Stimulated activated CD4-positive, alpha-beta T cell treated with anti-CD3 and anti-CD28 coated beads, Interleukin-1b, Interleukin-23, amount 100 ng/mL, for 4 hours (primary cell): ENCODE data around the gene GNLY.
A peak's percentile ranks its signal among the peaks of the same experiment; 100 is the strongest.

Experiments used
- DNase-seq, 2 donors: peaks; one replicate each; pipeline ENCODE4 v3.0.0-alpha.2; 2020; ENCODE audit warnings: low read depth in 2 of 2

The GNLY gene

DNA sequence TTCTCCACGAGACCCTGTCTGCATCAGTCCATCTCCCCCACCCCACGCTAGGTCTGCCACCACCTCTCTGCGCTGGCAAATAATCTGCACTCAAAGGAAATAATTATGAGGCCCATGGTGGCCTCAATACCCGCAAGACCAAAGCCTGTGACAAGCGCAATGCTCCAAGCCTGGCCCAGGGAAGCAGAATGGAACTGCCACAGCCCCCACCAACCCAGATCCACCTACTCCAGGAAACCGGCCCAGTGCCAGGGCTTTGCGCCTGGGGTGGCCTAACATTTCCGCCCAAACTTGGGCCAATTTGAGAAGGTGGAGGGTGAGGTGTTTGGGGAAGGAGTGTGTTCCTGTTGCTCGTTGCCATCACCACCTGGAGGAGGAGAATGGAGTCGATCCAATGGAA lies 33.6 kb downstream of the GNLY start:
- no peak for DNase-seq

DNA sequence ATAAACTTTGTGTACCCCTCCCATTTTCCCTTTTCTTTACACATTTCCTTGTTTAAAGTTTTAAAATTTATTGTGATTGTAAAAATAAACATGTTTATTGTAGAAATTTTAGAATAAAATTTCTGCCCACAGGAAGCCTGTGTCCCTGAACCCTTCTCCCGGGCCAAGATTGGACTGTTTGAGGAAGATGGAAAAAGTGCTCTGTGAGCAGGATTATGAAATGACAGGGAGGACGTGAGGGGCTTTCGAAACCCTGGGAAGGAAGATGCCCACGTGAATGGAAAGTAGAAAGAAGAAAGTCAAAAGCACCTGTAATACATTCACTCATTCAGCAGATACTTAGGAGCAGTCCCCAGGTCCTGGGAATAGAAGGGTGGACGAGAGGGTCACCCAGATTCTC lies 34.2 kb downstream of the GNLY start:
- DNase-seq, result no peak

DNA sequence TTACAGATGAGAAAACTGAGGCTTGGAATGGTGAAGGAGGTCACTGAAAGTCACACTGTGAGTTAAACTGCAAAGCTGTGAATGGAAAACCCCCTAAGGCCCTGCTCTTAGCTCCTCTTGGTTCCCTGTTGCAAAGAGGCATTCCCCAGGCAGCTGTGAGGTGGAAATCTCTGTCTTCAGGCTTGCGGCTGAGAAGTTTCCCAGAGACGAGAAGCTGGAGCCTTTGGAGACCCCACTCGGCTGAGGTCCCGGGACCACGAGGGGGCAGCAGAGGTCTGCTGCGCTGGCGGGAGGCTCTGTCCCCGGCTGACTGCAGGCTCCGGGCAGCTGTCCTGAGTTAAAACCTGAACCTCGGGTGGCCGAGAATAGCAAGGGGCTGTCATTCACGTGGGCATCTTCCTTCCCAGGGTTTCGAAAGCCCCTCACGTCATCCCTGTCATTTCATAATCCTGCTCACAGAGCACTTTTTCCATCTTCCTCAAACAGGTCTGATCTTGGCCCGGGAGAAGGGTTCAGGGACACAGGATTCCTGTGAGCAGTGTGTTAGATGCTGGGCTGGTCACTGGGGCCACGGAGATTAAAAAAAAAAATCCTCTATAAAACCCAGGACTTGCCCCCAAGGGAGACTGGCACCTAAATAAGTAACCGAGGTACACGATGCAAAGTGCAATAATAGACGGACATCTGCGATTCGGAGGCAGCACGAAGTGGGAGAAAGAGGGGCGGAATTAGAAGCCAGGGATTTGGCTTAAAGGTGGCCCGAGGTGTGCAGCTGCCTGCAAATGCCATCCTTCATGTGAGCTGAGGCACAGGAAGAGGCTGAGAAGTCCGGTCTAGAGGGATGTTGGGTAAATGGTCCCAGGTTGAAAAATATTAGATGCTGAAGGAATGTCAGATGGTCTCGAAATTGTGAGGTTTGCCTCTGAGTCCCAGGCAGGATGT lies 35.0 kb downstream of the GNLY start:
- peak; percentile 61 to 76 for DNase-seq

DNA sequence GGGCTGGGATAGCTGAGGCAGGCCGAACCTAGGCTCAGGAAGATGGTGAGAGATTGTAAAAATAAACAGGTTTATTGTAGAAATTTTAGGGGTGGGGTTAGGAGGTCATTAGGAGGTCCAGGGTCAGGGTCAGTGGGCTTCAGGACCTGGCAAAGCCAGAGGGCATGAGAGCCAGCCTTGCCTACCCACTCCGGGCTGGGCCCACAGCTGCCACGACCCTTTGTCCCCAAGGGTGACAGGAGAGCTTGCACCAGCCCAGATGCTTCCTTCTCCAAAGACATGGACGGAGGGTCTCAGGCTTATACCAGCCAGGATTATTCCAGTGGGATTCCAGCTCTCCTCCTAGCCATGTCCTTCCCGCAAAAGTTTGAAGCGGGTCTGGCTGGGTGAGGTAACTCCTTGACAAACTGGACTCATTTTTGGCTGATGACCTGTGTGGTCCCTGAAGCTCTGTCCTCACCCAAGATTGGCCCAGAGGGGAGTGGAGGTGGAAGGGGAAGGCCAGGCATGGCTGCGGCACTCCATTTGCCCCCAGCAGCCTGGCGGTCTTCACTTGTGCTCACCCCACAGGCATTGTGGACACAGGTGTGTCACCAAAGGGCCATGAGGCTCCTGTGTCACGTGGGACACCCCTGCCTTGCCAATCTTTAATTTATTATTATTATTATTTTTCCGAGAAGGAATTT lies 35.8 kb downstream of the GNLY start:
- no peak for DNase-seq

DNA sequence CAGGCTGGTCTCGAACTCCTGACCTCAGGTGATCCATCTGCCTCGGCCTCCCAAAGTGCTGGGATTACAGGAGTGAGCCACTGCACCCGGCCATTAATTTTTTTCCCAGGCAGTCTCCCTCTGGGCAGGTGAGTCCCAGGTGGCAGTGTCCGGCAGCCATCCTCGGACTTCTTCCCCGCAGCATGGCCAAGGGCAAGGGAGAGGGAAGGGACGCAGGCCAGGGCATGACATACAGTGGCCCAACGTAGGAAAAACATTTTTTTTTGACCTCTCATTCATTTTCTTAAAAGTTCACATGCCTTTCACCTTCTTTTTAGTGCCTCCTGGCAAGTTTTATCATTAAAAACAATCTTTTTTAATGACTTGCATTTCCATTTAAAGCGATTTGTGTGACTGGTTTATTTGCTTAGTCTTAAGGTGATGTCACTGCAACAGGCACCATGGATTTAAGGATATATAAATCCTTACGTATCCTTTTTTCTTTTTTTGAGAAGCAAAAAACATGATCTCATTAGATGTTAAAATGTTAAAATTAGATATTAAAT lies 36.6 kb downstream of the GNLY start:
- DNase-seq, result no peak

DNA sequence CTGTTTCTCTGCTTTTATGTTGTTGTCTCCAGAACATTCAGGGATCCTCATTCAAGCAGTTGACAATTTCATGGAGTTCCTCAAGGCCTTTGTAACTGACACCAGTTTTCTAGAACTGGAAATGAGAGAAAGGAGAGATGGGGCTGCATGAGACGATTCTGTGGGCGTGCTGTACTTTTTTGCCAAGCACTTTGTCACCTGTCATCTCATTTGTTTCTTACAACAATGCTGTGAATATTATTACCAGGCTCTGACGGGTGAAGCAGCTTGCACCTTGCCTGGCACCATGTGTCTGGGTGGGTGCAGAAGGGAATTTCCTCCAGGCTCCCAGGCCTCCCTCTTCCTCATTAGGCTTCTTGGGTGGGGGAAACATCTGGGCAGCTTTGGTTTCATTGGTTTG lies 37.4 kb downstream of the GNLY start:
- DNase-seq, result no peak

DNA sequence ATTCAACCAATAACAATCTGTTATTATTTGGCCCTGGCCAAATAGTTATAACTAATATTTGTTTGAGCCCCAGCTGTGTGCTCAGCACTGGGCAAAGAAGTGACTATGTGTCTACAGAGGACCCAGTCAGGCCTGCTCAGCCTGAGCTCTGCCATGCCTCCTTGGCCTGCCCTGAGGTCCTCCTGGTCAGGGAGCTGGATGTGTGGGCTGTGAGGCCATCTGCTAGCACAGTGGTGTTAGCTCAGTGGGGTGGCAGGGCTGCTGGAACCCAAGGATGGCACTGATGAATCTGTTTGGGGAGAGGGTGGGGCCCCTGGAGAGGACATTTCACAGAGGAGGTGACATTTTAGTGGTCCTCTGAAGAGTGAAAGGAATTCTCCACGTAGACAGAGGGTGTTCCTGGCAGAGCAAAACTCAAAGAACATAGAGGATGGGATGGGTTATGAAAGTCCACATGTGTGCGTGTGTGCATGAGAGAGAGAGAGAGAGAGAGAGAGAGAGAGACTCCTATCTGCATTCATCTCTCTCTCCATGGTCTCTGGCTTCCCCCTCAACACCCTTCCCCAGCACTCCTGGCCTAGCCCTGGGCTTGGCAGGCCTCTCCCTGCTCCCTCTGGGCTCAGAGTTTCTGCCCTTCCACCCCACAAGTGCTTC lies 38.4 kb downstream of the GNLY start:
- no peak for DNase-seq

DNA sequence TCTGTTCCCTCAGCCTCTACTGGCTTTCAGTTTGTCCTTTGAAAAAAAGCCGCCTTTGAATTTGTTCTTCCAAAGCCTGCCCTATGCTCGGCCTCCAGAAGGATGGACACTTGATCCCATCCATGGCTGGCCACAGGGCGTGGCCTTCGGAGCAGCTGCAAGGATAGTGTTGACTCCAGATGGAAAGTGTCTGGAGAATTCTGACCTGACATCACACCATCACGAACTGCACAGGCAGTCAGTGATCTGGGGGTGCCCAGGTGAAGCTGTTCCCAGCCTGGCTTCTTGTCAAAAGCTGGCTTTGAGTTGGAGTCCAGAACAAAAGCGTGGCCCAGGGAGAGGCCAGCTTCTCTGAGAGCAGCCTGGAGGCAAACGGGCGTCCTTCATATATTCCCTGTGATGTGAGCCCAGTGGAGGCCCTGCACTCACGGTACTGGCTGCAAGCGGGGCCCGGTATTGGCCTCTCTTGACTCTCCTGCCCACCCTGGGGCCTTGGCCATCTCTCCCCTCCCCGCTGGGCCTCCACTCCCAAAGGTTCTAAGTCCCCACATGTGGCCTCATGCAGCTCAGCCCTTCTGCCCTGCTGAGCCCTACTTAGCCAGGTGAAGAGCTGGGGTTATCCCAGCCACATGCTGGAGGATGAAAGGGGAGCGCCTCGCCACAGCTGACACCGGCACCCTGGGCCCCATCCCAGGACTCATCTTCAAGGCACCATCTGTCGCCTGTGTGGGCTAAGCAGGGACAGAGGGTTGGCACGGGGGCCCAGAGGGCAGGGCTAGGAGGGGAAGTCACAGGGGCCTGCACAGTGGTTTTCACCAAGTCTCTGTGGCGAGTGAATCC lies 39.2 kb downstream of the GNLY start:
- DNase-seq, result no peak

DNA sequence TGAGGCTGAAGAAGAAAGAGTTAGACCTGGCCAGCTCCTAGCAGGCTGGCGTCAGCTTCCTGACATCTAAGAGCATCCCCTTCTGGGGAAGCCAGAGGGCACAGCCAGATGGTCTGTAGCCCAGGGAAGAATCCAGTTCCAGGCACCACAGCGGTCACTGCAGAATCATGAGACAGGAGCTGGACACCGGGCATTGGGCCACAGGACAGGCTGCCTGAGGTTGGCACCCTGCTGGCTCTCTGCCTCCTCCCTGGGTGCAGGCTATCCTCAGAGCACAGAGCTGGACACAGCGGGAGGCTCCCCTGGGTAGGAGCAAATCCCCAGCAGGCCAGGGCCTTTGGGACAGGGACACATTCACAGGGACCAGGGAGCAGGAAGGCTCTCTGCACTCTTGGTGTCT lies 39.9 kb downstream of the GNLY start:
- DNase-seq, result no peak

DNA sequence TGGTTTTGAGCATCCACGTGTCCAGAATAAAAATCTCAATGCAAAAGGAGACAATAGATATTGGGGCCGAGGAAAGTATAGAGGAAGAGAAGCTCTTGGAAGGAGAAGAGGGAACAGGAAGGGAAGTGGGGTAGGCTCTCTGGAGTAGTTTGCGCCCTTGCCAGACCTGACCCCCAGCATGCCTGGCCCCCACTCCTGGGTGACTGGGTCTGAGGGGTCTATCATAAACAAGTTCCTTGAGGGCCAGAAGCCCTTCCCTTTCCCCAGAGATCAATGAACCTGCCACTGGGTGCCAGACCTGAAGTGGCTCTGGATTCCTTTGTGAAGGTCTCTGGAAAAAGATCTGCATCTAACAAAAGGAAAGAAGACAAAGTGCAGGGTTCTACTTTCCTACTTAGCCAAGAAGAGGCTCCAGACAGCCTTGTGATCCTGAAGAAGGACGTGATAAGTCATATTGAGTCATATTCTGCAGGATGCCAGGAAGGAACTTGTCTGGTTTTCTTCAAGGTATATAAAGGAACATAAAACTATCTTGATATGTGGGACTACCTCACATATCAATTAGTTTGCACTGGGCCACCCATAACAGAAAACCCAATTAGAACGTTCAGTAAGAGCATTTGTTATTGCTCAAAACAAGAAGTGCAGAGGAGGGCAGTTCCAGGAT lies 40.9 kb downstream of the GNLY start:
- no peak for DNase-seq

DNA sequence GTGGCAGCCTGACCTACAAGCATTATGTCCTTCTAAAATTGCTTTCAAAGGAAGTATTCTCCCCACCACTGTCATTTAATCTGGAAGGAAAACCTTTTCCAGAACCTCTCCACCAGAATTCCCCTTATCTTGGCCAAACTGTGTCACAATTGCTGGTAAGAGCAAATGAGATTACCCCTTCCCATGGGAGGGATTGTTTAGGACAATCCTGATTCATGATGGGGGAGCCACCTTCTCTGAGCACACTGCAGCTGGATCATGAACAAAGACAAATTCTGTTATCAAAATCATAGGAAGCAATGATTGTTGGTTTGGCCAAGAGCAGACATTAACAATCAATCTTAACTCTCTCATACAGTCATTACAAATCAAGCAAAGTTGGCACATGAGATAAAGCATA lies 41.5 kb downstream of the GNLY start:
- DNase-seq, result no peak

DNA sequence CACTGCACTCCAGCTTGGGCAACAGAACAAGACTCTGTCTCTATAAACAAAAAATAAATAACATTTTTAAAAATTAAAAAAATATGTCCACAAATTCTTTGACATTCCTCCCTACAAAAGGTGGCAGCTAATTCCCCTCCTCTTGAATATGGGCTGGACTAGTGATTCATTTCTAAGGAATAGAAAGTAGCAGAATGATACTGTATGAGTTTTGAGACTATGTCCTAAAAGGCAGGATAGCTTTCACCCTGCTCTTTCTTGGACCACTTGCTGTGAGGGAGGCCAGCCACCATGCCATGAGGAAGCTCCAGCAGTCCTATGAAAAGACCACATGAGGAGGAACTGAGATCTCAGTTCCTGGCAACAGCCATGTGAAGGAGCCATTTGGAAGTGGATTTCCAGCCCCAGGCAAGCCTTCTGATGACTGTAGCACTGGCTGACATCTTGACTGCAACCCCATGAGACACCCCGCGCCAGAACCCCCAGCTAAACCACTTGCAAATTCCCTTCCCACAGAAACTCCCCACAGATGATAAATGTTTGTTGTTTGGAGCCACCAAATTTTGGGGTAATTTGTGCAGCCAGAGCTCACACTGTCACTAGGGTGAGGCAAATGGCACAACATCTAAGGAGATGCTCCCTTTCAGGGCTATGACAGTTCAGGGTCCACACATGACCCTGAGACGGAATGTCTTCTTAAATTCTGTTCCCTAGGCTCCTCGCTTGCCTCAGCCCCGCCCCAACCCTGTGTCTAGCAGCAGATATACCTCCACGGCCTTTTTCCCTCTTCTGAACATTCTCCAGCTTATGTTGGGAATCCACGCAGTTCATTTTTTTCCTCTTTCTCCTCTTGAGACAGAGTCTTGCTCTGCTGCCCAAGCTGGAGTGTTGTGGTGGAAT lies 42.5 kb downstream of the GNLY start:
- no peak for DNase-seq

DNA sequence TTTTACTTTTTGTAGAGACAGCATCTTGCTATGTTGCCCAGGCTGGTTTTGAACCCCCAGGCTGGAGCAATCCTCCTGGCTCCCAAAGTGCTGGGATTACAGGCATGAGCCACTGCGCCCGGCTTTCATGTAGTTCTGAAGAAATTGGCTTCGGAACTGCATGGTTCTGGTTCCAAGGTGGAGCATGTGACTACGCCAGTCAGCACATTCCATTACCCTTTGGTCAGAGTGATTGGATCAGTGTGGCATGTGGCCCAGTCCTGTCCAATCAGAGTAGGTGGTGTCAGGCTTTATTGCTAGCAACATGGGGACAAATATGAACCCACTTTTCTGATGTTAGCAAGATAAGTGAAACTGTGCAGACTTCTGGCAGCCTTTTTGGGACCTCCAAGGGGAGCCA lies 43.3 kb downstream of the GNLY start:
- no peak for DNase-seq

DNA sequence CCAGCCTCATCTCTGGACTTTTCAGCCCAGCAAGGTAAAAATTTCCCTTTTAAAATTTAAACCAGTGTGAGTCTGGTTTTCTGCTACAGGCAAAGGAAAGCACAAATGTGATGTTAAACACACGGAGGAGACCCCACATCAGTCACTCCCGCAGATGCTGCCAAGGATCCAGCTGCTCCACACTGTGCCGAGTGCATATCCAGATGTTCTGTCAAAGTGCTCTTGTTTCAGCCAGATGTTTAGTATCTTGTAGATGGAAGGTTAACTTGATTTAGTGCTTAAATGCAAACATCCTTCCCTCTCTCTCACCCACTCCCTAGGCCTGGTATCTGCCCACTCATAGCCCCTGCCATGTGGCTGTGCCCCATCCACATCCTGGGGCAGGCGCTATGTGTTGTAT lies 43.8 kb downstream of the GNLY start:
- no peak for DNase-seq

DNA sequence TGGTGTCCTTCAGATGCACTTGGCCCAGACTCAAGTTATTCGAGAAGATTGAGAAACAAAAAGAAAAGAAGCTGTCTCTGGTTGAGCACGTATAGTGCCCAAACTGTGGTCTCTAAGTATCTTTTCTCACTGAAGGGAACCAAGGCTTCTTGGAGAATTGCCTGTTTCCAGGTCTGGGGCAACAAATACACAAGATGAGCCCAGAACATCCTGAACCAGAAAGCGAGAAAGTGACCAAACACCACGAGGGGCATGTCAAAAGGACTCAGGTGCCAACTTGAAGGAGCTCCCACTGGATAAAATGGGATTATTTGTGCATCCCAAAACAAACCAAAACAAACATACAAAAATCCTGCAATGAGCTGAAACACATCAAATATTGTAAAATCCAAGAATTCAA lies 46.0 kb downstream of the GNLY start:
- no peak for DNase-seq

DNA sequence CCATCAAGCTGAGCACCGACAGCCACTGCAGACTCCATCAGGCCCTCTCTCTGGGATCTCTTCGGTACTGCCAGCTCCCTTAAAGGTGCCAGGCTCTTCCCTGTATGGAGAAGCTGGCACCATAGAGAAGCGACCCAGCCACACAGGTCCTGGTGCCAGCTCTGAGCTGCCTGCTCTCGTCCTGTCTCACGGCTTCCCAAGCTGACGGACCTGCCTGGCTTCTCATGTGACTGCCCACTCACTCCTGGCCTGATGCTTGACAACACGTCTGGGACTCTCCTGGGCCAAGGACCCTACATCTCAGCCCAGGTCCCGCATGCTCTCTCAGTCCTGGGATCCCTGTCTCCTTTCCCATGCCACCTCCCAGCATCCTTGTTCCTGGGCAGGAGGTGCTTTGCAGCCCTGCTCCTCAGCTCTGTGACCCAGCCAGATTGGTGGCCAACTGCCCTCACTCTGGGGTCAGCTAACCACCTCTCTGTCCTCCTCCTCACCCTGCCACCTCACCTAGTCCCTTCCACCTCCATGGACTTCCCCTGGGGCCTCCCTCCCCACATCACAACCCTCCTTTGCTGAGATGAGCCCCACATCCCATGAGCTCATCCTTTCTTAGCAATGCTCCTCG lies 47.2 kb downstream of the GNLY start:
- no peak for DNase-seq

DNA sequence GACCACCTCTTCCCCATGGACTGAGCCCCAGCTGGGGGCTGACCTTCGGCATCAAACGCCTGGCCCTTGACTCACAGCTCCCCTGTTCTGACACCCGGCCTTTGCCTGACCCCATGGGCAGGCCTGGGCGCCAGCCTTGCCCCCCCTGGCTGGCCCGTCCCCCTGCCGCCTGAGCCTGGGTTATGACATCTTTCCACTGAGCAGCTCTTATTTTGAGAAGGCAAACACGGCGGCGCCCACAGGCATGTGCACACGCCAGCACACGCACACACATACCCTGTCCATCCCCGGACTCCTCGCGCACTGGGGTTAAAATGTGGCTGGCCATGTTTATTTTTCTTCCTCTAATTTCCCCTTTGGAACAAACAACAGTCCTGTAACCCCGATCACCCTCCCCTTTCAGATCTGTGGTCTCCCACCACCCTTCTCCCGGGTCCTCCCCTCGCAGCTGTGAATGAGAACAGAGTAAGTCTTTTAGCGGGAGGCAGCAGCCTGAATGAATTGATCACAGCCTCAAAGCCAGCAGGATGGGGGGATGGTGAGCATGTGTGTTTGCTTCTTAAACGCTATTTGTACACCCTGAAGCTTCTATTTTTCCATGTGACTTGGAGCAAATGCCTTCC lies 47.8 kb downstream of the GNLY start:
- DNase-seq, result no peak

DNA sequence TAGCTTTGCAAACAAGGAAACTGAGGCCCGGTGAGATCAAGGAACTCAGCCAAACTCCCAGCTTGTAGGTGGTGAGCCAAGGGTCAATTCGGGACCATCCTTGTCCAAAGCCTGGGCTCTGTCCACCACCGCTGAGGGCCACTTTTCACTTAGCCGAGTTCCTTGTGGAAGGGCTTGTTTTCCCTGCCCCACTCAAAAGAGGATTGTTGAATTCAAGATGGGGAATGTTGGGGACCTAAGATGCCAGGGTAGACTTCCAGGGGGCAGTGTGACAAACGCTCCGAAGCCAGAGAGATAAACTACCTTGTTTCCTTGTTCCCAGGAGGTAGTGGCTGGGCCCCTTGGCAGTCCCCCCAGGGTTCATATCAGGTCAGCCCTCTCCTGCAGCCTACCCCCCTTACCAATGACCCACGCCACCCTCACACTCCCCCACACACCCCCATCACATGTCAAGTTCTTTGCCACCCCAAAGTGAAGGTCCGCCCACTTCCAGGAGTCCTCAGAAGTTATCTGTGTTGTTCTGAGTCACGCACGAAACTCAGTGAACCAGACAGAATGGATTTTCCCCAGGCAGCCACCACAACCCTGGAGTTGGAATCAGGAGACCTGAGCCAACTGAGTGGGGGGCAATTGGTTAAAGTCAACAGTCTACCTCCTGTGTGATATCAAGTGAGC lies 49.3 kb downstream of the GNLY start:
- no peak for DNase-seq
